GM19351 (cell line): ENCODE measurements around the gene RHOT1.
"Not testable (repeated sequence)": the region's sequence is repeated elsewhere in the genome, so short reads cannot be mapped to it uniquely, and the experiment has no call there.

Source experiments
- ATAC-seq: cut with Tn5 transposase; IDR thresholded peaks from one replicate; pipeline ENCODE4 v1.9.1; 2021; ENCODE audit warnings: mild to moderate bottlenecking, moderate library complexity; ENCODE audit not compliant: unreplicated experiment

RHOT1 gene

GRCh38 chr17:32142038-32142856 is at the start of gene RHOT1:
TSS of gene RHOT1 (plus strand) at chr17:32142502. CDS start at chr17:32142693, 191 bp downstream.
- peak; percentile 60 for ATAC-seq

- ATAC-seq, result no peak
Observed at GRCh38 chr17:32099686-32100085, 42.6 kb upstream of the RHOT1 start.

GRCh38 chr17:32100323-32100722 is 42.0 kb upstream of the RHOT1 start:
- ATAC-seq, result not testable (repeated sequence)

- ATAC-seq, result no peak
Observed at GRCh38 chr17:32100971-32101631, 41.2 kb upstream of the RHOT1 start.

- no peak for ATAC-seq
Observed at GRCh38 chr17:32102172-32102571, 40.1 kb upstream of the RHOT1 start.

- ATAC-seq, result no peak
Observed at GRCh38 chr17:32102646-32103186, 39.6 kb upstream of the RHOT1 start.

- no peak for ATAC-seq
Observed at GRCh38 chr17:32103476-32104113, 38.7 kb upstream of the RHOT1 start.

- no peak for ATAC-seq
Observed at GRCh38 chr17:32104158-32104557, 38.1 kb upstream of the RHOT1 start.

GRCh38 chr17:32106471-32106981 is 35.8 kb upstream of the RHOT1 start:
- ATAC-seq, result not testable (repeated sequence)

GRCh38 chr17:32107194-32107593 is 35.1 kb upstream of the RHOT1 start:
- not testable (repeated sequence) for ATAC-seq

- ATAC-seq, result no peak
Observed at GRCh38 chr17:32110596-32110995, 31.7 kb upstream of the RHOT1 start.

- ATAC-seq, result no peak
Observed at GRCh38 chr17:32111141-32111771, 31.0 kb upstream of the RHOT1 start.

GRCh38 chr17:32112416-32112815 is 29.9 kb upstream of the RHOT1 start:
- ATAC-seq, result no peak

- no peak for ATAC-seq
Observed at GRCh38 chr17:32114536-32114935, 27.8 kb upstream of the RHOT1 start.

GRCh38 chr17:32115546-32115945 is 26.8 kb upstream of the RHOT1 start:
- not testable (repeated sequence) for ATAC-seq

GRCh38 chr17:32116937-32117336 is 25.4 kb upstream of the RHOT1 start:
- ATAC-seq, result no peak

GRCh38 chr17:32117399-32117798 is 24.9 kb upstream of the RHOT1 start:
- ATAC-seq, result no peak

GRCh38 chr17:32118088-32118487 is 24.2 kb upstream of the RHOT1 start:
- ATAC-seq, result not testable (repeated sequence)

- no peak for ATAC-seq
Observed at GRCh38 chr17:32118835-32119234, 23.5 kb upstream of the RHOT1 start.

- ATAC-seq, result no peak
Observed at GRCh38 chr17:32120141-32120540, 22.2 kb upstream of the RHOT1 start.

- ATAC-seq, result no peak
Observed at GRCh38 chr17:32120716-32121115, 21.6 kb upstream of the RHOT1 start.
